Measurements from ENCODE around the gene TREML2.

TREML2 gene

GRCh38 chr6:41174610-41175009 lies 26.3 kb downstream of the TREML2 start:
- no peak for DNase-seq

- no peak for DNase-seq
Observed at GRCh38 chr6:41171908-41172307, 29.0 kb downstream of the TREML2 start.

- no peak for DNase-seq
Observed at GRCh38 chr6:41170547-41171160, 30.3 kb downstream of the TREML2 start.

- no peak for DNase-seq
Observed at GRCh38 chr6:41167173-41167963, 33.6 kb downstream of the TREML2 start.

GRCh38 chr6:41164551-41165120 lies 36.3 kb downstream of the TREML2 start:
- DNase-seq, result no peak

GRCh38 chr6:41163419-41163717 lies 37.6 kb downstream of the TREML2 start:
- DNase-seq, result no peak

GRCh38 chr6:41162687-41163418 lies 38.1 kb downstream of the TREML2 start, which contains the start of gene TREM2:
TREM2 (minus strand) TSS chr6:41163116; CDS start chr6:41163082, 34 bp downstream.
- no peak for DNase-seq

- DNase-seq, result no peak
Observed at GRCh38 chr6:41161851-41162552, 38.9 kb downstream of the TREML2 start.

GRCh38 chr6:41161380-41161779 lies 39.6 kb downstream of the TREML2 start:
- DNase-seq, result no peak

GRCh38 chr6:41160933-41161332 lies 40.0 kb downstream of the TREML2 start:
- DNase-seq, result no peak

- no peak for DNase-seq
Observed at GRCh38 chr6:41159415-41160082, 41.4 kb downstream of the TREML2 start.

GRCh38 chr6:41157323-41157722 lies 43.6 kb downstream of the TREML2 start:
- no peak for DNase-seq

GRCh38 chr6:41156771-41157170 lies 44.2 kb downstream of the TREML2 start:
- no peak for DNase-seq

- no peak for DNase-seq
Observed at GRCh38 chr6:41156001-41156400, 44.9 kb downstream of the TREML2 start.

- DNase-seq, result no peak
Observed at GRCh38 chr6:41155132-41155805, 45.7 kb downstream of the TREML2 start.

- no peak for DNase-seq
Observed at GRCh38 chr6:41153992-41154625, 46.8 kb downstream of the TREML2 start, which contains the start of gene TREML1. TREML1 (minus strand) TSS chr6:41154347; CDS start chr6:41154288, 59 bp downstream.

- DNase-seq, result no peak
Observed at GRCh38 chr6:41153451-41153850, 47.5 kb downstream of the TREML2 start.

GRCh38 chr6:41150671-41151070 lies 50.3 kb downstream of the TREML2 start:
- DNase-seq, result no peak

- no peak for DNase-seq
Observed at GRCh38 chr6:41147917-41148316, 53.0 kb downstream of the TREML2 start.
